Stimulated activated CD8-positive, alpha-beta memory T cell treated with anti-CD3 and anti-CD28 coated beads, Interleukin-12 subunit alpha, Interleukin-12 subunit beta, amount 100 ng/mL, for 4 hours (primary cell): ENCODE measurements around the gene DACH1.
"Not testable (repeated sequence)": the region's sequence is repeated elsewhere in the genome, so short reads cannot be mapped to it uniquely, and the experiment has no call there.

ENCODE experiments used
- DNase-seq: peaks from one replicate; pipeline ENCODE4 v3.0.0-alpha.2; 2020; ENCODE audit warnings: low read depth

The DACH1 gene

GRCh38 chr13:71865874-71866334 is 1.1 kb downstream of the DACH1 start:
- no peak for DNase-seq

- no peak for DNase-seq
Observed at GRCh38 chr13:71864986-71865873, 1.8 kb downstream of the DACH1 start.

- no peak for DNase-seq
Observed at GRCh38 chr13:71864094-71864985, 2.7 kb downstream of the DACH1 start.

- DNase-seq, result no peak
Observed at GRCh38 chr13:71863254-71863865, 3.6 kb downstream of the DACH1 start.

- no peak for DNase-seq
Observed at GRCh38 chr13:71862459-71862943, 4.5 kb downstream of the DACH1 start.

GRCh38 chr13:71861769-71862458 is 5.1 kb downstream of the DACH1 start:
- DNase-seq, result no peak

GRCh38 chr13:71860547-71861138 is 6.4 kb downstream of the DACH1 start:
- no peak for DNase-seq

- no peak for DNase-seq
Observed at GRCh38 chr13:71858647-71859046, 8.4 kb downstream of the DACH1 start.

GRCh38 chr13:71856548-71857043 is 10.4 kb downstream of the DACH1 start:
- DNase-seq, result no peak

GRCh38 chr13:71854401-71854800 is 12.6 kb downstream of the DACH1 start:
- DNase-seq, result no peak

DNA sequence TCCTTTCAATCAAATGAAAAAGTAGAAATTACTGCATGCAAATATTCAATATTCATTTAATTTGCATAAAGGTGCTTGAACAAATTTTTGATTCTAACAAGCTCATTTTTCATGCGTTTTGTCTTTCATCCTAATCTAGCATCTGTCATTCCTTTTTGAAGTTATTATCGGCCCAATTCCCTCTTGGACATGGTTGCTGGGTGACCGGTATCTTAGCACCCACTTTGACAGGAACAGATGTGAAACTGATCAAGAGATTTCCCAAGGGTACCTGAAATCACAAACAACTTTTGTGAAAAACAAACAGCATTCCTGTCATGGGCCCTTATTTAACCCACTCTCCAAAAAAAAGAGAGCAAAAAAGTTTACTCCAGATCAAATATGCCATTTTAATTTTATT is 13.3 kb downstream of the DACH1 start:
- no peak for DNase-seq

DNA sequence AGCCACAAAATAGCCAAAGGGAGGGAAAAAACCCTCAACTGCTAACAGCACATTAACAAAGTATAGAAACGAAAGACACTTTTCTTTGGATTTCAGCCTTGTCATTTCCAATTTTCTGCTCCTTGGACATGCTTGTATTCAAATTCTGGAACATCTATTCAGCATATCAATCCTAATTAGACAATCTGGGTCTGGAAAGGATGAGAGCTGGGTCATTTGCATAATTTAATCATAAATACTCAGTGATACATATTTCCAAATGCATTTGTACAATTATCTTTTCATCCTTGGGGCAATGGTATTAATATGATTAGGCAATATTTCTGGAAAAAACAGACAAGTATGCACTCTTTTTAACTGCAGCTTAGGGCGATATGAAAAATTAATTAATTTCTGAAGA is 14.3 kb downstream of the DACH1 start:
- no peak for DNase-seq

DNA sequence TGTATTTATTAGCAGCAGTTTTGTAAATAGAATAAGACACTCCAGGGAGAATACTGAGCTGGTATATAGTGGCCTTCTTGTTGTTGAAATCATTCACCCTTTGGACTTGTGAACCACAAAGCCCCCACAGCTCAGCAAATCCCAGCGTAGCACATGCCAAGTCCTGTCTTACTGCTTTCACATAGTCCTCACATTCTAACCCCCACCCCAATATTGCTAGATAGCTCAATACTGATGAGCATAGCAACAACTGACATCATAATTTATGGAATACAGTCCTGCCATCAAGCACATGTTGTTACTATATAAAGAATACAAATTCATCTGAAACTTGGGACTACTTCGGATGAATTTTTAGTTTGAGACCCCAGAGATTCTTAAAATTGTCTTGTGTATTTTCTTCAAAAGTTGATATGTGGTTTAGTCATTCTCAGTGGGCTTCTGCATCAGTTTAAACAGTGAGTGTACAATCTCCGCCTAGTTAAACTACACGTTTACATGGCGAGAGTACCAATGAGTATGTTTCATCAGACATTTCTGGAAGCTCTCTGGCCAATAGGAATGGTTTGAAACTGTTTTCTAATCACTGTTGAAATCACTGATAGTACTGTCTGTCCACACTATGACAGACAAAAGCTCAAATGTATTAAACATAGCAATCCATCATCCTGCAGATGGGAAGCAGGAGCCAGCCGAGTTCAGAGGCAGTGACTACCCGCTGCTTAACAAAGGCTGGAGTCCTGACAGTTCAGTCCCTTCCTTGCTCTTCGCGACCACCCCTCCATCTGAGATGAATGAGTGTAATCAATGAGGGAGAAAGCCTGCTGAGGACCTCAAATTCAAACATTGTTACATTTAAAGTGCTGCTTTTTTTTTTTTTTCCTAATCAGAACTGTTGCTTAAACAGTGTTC is 15.2 kb downstream of the DACH1 start:
- DNase-seq, result no peak

DNA sequence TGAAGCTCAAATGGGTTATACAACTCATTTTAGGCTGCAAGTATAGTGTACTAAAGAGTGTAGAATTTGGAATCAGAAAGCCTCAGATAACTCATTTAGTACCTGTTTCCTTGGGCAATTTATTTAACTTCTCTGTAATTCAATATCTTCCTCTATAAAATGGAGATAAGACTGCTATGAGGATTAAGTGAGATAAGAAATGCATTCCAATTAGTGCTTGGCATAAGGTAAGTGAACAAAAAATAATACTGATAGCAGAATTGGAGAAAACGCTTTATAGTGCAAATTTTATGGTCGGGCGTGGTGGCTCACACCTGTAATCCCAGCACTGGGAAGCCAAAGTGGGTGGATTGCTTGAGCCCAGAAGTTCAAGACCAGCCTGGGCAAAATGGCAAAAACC is 25.0 kb downstream of the DACH1 start:
- no peak for DNase-seq

- no peak for DNase-seq
Observed at GRCh38 chr13:71838842-71839241, 28.2 kb downstream of the DACH1 start.

GRCh38 chr13:71837582-71837981 is 29.4 kb downstream of the DACH1 start:
- DNase-seq, result not testable (repeated sequence)

GRCh38 chr13:71831716-71832115 is 35.3 kb downstream of the DACH1 start:
- no peak for DNase-seq

- no peak for DNase-seq
Observed at GRCh38 chr13:71830736-71831135, 36.3 kb downstream of the DACH1 start.

DNA sequence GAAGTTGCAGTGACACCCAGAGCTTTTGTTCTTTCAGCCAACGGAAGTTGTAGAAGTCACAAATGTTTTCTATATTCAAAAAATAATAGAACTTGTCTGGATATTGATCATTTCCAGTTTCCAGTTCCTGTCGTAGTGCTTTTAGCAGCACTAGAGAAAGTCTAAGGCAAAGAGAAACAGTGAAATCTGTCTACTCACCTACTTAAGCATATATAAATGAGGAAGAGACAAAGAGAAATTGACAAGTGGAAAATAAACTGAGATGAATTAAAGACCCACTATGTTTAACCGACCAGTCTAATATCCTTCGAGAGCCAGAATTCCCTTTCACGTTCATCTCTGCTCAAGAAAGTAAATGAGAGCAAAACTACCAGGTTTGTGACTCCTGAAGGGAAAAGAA is 36.7 kb downstream of the DACH1 start:
- no peak for DNase-seq

- DNase-seq, result no peak
Observed at GRCh38 chr13:71829547-71829946, 37.5 kb downstream of the DACH1 start.
